HT-29 (cell line): ENCODE results near the gene SMG6. TPM values are rescaled to one million over a fixed set of nuclear protein-coding genes. Genes with fewer than 3 reads are reported as not detected.
"Not testable (repeated sequence)": the region's sequence is repeated elsewhere in the genome, so short reads cannot be mapped to it uniquely, and the experiment has no call there.

ENCODE experiments used
- DNase-seq: peaks from one replicate; pipeline ENCODE4 v3.0.0-alpha.2; 2015; ENCODE audit warnings: low spot score
- total RNA-seq: library from RNA; depleted of rRNA; stranded (reverse); fragments of >200 nt; shearing (Covaris generic); gene quantifications from 2 replicates; pipeline ENCODE4 v1.2.3, GENCODE V29; 2014; rRNA removed

SMG6 gene
- 14.9 and 17.5 TPM in 2 replicates for total RNA-seq

DNA sequence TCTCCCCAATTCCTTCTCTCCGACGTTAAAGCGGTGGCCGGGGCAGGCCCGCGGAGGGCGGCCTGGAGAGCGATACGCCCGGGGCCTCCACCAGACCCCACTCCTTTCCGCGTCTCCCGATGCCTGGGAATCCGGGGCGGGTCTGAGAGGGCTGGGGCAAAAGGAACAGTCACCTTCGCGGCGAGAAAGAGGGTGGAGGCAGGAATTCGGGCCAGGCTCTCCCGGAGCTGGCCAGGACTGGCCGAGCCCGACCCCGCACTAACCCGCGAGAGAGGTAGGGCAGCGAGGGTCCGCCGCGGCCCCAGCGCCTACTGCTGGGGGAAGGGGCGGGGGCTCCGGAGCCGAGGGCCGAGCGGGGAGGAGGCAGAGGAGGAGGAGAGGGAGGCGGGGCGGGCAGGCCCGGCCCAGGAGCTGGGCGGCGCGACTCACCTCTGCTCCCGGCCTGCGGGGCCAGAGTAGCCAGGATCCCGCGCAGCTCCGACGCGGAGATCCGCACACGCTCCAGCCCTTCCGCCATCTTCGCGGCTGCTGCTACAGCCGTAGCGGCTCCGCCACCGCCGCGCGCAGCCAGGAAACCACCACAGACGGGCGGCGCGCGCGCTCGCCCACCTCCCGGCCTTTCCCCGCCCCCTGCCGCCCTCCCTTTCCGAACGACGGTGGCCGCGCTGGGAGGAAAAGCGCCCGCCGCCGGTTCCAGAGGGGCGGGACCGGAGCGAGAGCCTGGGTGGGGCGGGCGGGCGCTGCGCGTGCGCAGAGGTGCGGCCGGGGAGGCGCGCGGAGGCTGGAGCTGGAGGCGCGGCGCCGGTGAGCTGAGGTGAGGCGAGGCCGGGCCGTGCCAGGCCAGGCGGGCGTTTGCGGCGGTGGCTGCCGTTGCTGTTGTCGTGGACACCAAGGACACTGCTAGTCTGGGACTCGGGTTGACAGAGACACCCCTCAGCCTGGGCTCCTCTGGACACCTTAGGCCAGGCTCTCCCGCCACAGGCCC is at the start of gene SMG6, which contains the start of gene SRR:
TSS of gene SMG6 (minus strand) at position 582 of the 985 bp plus-strand sequence. CDS start at position 517, 65 bp downstream.
TSS of gene SRR (plus strand) at position 747 of the 985 bp plus-strand sequence. CDS start 11,611 bp downstream, outside the sequence.
- DNase-seq: peak; percentile 81

DNA sequence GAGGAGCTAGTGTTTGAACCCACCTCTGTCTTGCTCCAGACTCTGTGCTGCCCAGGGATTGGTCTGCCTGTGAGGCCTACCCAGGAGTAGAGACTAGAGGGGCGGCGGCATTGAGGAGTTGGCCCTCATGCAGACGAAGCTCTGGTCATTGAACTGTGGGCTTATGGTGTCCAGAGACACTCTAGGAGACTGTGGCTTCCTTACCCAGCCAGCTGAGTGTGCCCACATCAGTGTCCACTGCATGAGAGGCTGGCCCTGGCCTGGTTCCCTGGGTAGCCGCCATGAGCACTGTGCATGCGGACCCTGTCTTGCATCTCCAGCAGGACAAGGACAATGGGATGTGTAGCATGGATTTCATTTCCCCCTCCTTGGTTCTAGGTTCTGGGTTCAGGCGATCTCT is 47.7 kb upstream of the SMG6 start:
- no peak for DNase-seq

- DNase-seq: peak; percentile 70
Observed at GRCh38 chr17:2347805-2348685, 44.5 kb upstream of the SMG6 start.

GRCh38 chr17:2346475-2346874 is 42.9 kb upstream of the SMG6 start:
- DNase-seq: peak; percentile 2

DNA sequence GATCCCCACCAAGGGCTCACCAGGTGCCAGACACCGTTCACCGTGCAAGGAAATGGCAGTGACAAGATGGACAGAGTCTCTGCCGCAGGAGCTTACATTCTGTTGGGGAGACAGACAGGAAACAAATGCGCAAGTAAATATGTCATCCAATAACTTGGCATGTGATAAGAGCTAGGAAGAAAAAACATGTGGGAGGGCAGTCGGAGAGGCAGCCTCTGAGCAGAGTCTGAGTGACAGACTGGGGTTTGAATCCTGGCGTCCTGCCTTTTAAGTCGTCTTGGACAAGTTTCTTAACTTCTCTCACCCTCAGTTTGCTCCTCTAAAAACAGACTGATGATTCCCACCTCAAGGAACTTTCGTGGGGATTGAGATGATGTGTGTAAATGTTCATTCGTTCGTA is 40.9 kb upstream of the SMG6 start:
- no peak for DNase-seq

- DNase-seq: no peak
Observed at GRCh38 chr17:2343421-2343820, 39.8 kb upstream of the SMG6 start.

- DNase-seq: no peak
Observed at GRCh38 chr17:2338315-2338657, 34.7 kb upstream of the SMG6 start.

DNA sequence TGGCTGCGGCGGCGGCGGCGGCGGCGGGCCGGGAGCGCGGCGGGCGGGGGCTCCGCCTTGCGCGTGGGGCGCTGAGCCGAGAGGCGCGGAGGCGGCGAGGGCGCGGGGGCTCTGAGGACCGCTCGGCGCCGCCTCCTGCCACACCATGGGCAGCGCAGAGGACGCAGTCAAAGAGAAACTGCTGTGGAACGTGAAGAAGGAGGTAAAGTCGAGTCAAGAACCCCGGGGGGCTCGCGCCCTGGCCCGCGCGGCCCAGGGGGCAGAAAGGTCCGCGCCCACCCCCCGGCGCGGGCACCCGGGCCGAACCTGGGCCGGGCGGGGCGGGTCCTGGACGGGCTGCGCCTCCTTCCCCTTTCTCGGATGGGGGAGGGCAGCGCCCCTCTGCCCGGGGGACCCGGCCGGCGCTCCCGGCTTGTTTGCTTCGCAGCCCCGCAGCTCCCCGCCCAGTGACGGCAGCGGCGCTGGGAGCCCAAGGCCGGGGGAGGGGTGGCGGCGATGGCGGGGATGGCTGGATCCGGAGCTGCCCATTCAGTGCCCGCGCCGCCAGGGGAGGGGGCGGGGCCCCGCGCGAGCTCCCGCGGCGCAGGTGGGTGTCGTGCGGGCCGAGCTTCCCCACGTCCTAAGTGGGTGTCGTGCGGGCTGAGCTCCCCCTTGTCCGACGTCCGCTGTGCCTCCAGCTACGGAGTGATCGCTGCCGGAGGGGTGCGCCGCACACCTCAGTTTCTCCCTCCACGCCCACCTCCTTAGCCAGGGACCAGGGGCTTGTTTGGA is 34.1 kb upstream of the SMG6 start:
- DNase-seq: peak; percentile 36

DNA sequence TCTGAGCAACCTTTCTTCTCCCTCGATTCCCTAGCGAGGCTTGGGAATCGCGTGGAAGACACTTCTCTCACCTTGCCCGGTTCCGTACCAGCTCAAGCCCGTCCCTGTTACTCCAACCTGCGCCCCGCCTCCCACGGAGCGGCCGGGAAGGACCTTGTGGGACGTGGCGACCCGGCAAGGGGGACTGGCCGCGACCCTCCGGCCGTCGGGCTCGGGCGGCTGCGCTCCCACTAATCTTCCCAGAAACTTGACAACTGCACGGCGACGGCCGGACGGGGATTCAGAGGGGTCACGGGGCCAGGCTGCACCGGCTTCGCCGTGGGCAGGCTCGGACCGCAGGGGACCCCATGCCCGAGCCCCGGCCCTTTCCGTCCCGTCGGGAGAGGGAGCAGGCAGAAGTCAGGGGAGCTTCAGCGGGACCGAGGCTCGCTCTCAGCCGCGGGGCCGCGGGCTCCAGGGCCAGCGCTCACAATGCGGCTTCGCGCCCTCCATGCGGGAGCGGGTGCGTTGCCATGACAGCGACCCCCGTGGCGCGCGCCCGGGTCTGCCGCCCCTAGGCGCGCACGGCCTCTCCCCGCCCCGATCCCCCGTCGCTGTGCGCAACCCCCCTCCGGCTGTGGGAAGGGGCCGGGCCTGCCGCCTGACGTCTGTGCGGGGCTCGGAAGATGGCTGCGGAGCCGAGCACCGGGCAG is 33.4 kb upstream of the SMG6 start, which contains the start of gene SGSM2:
TSS of gene SGSM2 (plus strand) at position 650 of the 692 bp plus-strand sequence. CDS start 188 bp downstream, outside the sequence.
- no peak for DNase-seq

GRCh38 chr17:2336215-2336851 is 32.7 kb upstream of the SMG6 start, which contains the start of gene TSR1:
Gene TSR1, minus strand, starts transcription at chr17:2336457. Its CDS starts 30 bp downstream, at chr17:2336427.
- peak; percentile 87 for DNase-seq

DNA sequence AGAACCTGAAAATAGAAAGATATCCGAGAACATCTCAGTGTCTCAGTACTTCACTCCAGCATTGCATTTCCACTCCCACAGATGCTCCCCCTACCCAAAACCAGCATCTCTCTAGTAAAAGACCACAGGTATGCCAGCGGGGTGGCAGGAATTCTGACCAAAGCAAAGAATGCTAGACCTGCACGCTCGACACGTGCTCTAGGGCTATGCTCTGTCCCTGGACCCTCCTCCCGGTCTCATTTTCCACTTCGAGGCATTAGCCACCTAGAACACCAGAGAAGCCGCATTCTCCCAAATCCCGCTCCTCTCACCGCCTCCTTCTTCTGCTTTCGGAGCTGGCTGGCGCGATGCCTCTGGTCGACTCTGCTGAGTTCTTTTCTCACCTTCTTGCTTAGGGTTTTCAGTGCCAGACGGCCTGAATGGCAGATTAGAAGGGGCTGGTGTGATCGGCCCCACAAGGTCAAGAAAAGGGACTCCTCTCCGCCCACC is 32.2 kb upstream of the SMG6 start:
- DNase-seq: peak; percentile 6

GRCh38 chr17:2331303-2331702 is 27.7 kb upstream of the SMG6 start:
- no peak for DNase-seq

- no peak for DNase-seq
Observed at GRCh38 chr17:2323629-2324314, 20.2 kb upstream of the SMG6 start.

DNA sequence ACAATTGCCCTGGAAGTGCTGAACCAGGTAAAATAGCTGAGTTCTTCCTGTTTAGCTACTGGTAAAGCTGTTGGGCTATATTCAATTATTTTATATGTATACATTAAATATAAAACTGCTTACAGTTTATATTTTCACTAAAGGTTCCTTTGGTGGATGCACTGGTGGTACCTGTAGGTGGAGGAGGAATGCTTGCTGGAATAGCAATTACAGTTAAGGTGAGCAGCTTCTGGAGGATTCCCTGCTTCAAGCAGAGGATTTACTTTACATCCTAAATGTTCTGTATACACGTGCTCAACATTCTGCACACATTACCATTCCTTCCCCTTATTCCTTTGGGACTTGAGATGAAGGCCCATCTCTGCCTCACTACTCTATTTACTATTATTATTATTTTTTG is 17.8 kb upstream of the SMG6 start:
- no peak for DNase-seq

DNA sequence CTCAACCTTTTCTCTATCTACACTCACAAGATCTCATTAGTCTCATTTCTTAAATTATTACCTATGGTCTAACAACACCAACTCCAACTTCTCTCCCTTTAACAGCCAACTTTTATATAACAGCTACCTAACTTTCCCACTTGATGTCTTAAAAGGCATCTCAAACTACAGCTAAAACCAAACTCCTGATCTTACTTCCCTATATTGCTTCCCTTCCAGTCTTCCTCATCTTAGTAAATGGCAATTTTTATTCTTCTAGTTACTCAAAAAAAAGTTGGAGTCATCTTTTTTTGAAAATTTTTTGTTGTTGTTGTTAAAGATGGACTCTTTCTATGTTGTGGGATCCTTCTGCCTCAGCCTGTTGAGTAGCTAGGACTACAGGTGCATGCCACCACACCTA is 15.5 kb upstream of the SMG6 start:
- DNase-seq: no peak

- DNase-seq: no peak
Observed at GRCh38 chr17:2317796-2318195, 14.2 kb upstream of the SMG6 start.

DNA sequence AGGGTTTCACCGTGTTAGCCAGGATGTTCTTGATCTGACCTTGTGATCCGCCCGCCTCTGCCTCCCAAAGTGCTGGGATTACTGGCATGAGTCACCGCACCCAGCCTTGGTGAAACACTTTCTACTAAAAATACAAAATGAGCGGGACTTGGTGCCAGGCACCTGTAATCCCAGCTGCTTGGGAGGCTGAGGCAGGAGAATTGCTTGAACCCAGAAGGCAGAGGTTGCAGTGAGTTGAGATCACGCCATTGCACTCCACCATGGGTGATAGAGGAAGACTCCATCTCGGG is 13.3 kb upstream of the SMG6 start:
- DNase-seq: not testable (repeated sequence)

GRCh38 chr17:2312736-2313135 is 9.2 kb upstream of the SMG6 start:
- DNase-seq: no peak
